Cardiac muscle cell (in vitro differentiated cells and primary cell): ENCODE measurements around the gene MAPT. TPM values are rescaled to one million over a fixed set of nuclear protein-coding genes. Genes with fewer than 3 reads are reported as not detected.

Source experiments
- DNase-seq, 2 donors: peaks; one replicate each; pipeline versions ENCODE4 v3.0.0 to v3.0.0-alpha.2; 2010 to 2017; ENCODE audit warnings: low read depth in 1 of 2, low spot score in 1 of 2
- H3K27ac ChIP-seq: fragments of 200-600 bp; sonication (generic); 2 replicates; pipeline ENCODE4 v1.5.1; 2016
- H3K27me3 ChIP-seq: fragments of 200-600 bp; sonication (generic); 2 replicates; pipeline ENCODE4 v1.6.0; 2016; ENCODE audit warnings: control low read depth
- H3K36me3 ChIP-seq: fragments of 200-600 bp; sonication (generic); 2 replicates; pipeline ENCODE4 v1.5.1; 2016; ENCODE audit warnings: control low read depth
- H3K4me1 ChIP-seq: fragments of 200-600 bp; sonication (generic); 2 replicates; pipeline ENCODE4 v1.8.1; 2017; ENCODE audit warnings: low read depth, mild to moderate bottlenecking, mixed run types
- H3K4me3 ChIP-seq: fragments of 200-600 bp; sonication (generic); 2 replicates; pipeline ENCODE4 v1.5.1; 2016; ENCODE audit warnings: mild to moderate bottlenecking
- H3K9me3 ChIP-seq: fragments of 200-600 bp; sonication (generic); 2 replicates; pipeline ENCODE4 v1.5.1; 2017; ENCODE audit warnings: low read depth, mild to moderate bottlenecking, control low read depth
- polyA plus RNA-seq: library from polyadenylated mRNA; unstranded; fragments of >200 nt; fragmentation: Nextera tagmentation; extraction: Ambion mirVana; gene quantifications from 2 replicates; pipeline ENCODE4 v1.2.1, GENCODE V29; 2016
- total RNA-seq: library from RNA; depleted of rRNA; stranded (reverse); fragments of >200 nt; gene quantifications from 2 replicates; pipeline ENCODE4 v1.2.3, GENCODE V29; 2016
- TF ChIP-seq, protein P1 (sequence below): IDR thresholded peaks from 2 replicates; pipeline ENCODE4 v1.5.1; 2012; ENCODE audit warnings: low read depth, mild to moderate bottlenecking, low read length

Gene MAPT
- total and polyA plus RNA-seq, 2 experiments from 2014 or later, result 1.3 to 1.9 TPM

DNA sequence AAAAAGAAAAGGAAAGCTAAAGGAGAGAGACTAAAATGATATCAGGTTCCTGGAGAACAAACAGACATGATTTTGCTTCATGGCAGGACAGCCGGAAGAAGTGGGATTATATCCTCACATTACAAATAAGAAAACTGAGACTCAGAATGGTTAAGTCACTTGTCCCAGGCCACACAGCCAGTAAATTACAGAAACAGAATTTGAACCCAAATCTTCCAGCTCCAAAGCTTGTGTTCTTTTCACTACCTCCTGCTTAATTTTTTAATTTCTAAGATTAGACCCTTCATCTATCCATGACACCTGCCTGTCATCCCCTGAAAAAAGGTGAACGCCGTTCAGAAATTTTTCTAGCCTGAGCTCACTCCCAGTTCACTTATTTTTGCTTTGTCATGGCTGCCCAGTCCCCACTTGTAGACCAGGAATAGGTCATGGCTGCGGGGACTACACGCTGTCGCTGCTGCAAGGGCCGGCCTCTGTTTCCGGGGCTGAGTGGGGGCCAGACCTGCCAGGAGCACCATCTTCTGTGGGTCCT, 36.1 kb downstream of the MAPT start:
- no peaks in the 10 kb centered on the region for H3K9me3 ChIP-seq
- TF ChIP-seq, protein P1, sequence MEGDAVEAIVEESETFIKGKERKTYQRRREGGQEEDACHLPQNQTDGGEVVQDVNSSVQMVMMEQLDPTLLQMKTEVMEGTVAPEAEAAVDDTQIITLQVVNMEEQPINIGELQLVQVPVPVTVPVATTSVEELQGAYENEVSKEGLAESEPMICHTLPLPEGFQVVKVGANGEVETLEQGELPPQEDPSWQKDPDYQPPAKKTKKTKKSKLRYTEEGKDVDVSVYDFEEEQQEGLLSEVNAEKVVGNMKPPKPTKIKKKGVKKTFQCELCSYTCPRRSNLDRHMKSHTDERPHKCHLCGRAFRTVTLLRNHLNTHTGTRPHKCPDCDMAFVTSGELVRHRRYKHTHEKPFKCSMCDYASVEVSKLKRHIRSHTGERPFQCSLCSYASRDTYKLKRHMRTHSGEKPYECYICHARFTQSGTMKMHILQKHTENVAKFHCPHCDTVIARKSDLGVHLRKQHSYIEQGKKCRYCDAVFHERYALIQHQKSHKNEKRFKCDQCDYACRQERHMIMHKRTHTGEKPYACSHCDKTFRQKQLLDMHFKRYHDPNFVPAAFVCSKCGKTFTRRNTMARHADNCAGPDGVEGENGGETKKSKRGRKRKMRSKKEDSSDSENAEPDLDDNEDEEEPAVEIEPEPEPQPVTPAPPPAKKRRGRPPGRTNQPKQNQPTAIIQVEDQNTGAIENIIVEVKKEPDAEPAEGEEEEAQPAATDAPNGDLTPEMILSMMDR, result no peak
- no peak for DNase-seq
- no peaks in the 10 kb centered on the region for H3K4me1 ChIP-seq
- H3K27me3 ChIP-seq, result no peaks in the 10 kb centered on the region
- H3K36me3 ChIP-seq, result no peaks in the 10 kb centered on the region
- no peak overlapping the region for H3K27ac ChIP-seq
- H3K4me3 ChIP-seq, result no peak overlapping the region

DNA sequence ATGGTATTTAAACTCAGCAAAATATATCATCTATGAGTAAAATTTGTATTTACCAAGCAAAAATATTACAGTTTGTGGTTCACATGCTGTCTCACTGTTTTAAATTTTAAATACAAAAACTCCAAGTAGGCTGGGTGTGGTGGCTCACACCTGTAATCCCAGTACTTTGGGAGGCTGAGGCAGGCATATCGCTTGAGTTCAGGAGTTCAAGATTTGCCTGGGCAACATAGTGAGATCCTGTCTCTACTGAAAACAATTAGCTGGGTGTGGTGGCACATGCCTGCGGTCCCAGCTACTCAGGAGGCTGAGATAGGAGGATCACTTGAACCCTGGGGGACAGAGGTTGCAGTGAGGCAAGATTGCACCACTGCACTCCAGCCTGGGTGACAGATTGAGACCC, 37.3 kb downstream of the MAPT start:
- TF ChIP-seq, protein P1, result no peak
- H3K9me3 ChIP-seq, result no peaks in the 10 kb centered on the region
- no peak overlapping the region for H3K4me3 ChIP-seq
- DNase-seq, result no peak
- H3K4me1 ChIP-seq, result no peaks in the 10 kb centered on the region
- no peak overlapping the region for H3K27ac ChIP-seq
- no peaks in the 10 kb centered on the region for H3K36me3 ChIP-seq
- no peaks in the 10 kb centered on the region for H3K27me3 ChIP-seq

DNA sequence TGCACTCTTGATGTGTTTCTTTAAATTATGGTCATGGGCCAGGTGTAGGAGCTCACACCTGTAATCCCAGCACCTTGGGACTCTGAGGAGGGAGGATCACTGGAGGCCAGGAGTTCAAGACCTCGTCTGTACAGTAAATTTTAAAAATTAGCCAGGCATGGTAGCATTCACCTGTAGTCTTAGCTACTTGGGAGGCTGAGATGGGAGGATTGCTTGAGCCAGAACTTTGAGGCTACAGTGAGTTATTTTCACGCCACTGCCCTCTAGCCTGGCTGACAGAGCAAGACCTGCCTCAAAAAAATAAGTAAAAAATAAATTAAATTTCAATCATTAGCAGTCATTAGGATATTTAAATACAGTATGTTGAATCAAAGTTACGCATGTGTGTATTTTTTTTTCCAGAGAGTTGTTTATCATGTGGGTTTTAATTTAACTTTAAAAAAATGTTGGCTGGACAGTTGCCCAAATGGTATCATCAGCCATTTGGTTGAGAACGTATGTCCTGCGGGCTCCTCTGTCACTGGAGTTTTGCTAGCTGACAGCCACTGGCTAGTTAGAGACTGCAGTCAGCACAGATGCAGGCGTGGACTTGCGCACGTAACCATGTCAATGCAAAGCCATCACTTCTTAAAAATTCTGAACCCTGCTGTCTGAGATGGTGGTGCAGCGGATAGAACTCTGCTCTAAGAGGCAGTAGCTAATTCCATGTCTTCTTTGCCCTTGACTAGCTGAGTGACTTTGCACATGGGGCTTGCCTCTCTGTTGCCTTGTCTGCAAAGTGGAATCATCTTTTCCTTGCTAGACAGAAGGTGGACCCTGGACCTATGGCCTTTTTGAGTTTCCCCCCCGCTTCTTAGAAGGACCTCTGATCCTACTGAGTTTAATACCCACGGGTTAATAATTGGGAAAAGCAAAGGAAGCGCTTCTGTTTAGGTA, 40.0 kb downstream of the MAPT start:
- H3K36me3 ChIP-seq, result no peaks in the 10 kb centered on the region
- no peak overlapping the region for H3K4me3 ChIP-seq
- no peaks in the 10 kb centered on the region for H3K4me1 ChIP-seq
- no peak overlapping the region for H3K27ac ChIP-seq
- TF ChIP-seq, protein P1, result no peak
- no peaks in the 10 kb centered on the region for H3K9me3 ChIP-seq
- no peaks in the 10 kb centered on the region for H3K27me3 ChIP-seq
- no peak for DNase-seq

DNA sequence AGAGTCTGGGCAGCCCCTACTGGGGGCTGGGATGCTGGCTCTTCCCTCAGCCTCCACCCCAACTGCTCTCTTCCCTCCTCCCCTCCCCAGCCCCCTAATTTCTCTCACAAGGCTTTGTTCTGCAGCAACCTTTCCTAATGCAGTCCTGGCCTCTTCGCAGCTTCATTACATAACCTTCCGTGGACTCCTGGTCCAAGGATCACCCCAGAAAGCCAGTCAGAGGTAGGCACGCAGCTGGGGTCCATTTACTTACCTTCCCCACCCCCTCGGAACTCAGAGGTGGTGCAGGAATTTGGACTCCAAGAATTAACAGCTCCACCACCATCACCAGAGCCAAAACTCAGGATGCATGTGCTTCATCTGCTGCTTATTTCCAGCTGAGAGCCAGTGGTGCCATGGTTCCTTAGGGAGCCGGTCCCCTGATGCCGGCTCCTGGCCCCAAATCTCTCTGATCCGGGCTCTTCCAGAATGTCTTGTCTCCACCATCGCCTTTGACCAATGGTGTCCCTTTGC, 40.9 kb downstream of the MAPT start:
- no peak for DNase-seq
- no peak overlapping the region for H3K4me3 ChIP-seq
- peaks cover 4% of the 10 kb centered on the region for H3K27me3 ChIP-seq
- no peak overlapping the region for H3K27ac ChIP-seq
- TF ChIP-seq, protein P1, result no peak
- no peaks in the 10 kb centered on the region for H3K9me3 ChIP-seq
- H3K36me3 ChIP-seq, result no peaks in the 10 kb centered on the region
- no peaks in the 10 kb centered on the region for H3K4me1 ChIP-seq

DNA sequence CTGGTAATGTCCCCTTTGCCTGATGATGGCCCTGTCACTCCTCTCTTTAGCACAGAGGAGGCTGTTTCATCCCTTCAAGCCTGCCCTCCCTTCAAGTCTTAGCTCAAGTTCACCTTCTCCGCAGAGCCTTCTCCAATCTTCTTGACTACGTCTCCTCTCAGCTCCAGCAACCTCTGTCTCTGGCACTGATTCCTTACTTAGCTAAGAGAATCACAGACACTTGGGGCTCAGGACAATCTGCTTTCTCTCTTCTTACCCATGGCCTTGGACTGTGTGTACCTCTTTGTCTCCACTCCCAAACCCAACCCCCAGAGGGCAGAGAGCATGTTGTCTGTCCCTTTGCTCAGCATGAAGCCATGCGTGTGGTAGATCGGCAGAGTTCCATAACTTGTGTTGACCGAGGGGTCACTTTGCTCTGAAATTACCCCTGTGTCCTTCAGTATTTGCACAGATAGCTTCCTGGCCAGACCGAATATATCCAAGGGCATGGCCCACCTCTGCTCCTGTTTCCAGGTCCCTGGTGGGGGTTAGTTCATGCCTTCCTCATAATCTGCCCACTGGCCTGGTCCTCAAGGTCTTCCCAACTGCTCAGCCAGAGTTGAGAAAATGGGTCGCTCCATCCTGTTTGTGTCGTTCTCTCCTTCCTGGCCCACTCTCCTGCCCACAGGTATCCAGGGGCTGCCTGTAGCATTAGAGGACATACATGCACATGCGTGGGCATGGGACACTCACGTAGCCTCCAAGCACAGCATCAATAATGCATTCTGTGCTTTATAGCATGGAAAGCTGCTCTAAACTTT, 41.6 kb downstream of the MAPT start:
- Histone ChIP-seq H3K27ac (no peak overlapping the region), H3K36me3 (no peaks in the 10 kb centered on the region), H3K27me3 (peaks cover 4% of the 10 kb centered on the region), H3K9me3 (no peaks in the 10 kb centered on the region), H3K4me3 (no peak overlapping the region), H3K4me1 (no peaks in the 10 kb centered on the region)
- no peak for DNase-seq
- TF ChIP-seq, protein P1, result no peak
